Fibroblast of lung (primary cell): Measurements from ENCODE around the gene ZKSCAN1.

Experiments
- EZH2 ChIP-seq: IDR thresholded peaks from 2 replicates; pipeline ENCODE4 v1.5.1; 2012; ENCODE audit warnings: low read length, control low read depth, mild to moderate bottlenecking; ENCODE audit errors: missing control alignments
- TF ChIP-seq, protein P1 (sequence below), 2 donors: IDR thresholded peaks in 1 of 2; conservative IDR thresholded peaks in 1 of 2; 1 replicate in 1 of 2; 2 replicates in 1 of 2; pipeline ENCODE4 v1.5.1; 2011 to 2012; ENCODE audit warnings: low read length in 2 of 2, control low read depth in 1 of 2, inconsistent platforms in 1 of 2, low read depth in 1 of 2, mild to moderate bottlenecking in 1 of 2

DNA sequence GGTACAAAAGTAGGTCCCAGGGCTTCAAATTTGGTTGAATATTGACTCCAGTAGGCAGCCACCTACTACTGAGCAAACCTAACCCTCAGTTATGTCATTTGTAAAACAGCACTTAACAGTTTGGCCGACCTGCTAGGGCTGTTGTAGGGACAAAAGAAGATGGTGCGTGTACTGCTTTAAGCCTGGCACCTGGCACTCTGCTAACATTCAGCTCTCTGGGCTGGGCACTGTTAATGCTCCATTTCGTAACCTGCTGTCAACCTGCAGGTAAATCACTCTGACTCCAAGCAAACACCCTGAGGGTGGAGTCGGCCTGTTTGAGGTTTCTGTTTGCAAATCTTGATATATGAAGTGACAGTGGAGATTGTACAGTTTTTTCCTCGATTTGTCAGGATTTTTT is 7.2 kb downstream of the ZKSCAN1 start:
- TF ChIP-seq, protein P1, sequence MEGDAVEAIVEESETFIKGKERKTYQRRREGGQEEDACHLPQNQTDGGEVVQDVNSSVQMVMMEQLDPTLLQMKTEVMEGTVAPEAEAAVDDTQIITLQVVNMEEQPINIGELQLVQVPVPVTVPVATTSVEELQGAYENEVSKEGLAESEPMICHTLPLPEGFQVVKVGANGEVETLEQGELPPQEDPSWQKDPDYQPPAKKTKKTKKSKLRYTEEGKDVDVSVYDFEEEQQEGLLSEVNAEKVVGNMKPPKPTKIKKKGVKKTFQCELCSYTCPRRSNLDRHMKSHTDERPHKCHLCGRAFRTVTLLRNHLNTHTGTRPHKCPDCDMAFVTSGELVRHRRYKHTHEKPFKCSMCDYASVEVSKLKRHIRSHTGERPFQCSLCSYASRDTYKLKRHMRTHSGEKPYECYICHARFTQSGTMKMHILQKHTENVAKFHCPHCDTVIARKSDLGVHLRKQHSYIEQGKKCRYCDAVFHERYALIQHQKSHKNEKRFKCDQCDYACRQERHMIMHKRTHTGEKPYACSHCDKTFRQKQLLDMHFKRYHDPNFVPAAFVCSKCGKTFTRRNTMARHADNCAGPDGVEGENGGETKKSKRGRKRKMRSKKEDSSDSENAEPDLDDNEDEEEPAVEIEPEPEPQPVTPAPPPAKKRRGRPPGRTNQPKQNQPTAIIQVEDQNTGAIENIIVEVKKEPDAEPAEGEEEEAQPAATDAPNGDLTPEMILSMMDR (conservative IDR thresholded peaks at IDR 0.05 in 1 of 2, IDR thresholded peaks at IDR 0.05 in 1 of 2; ENCODE audit: low read depth in 1 of 2, low read length in 2 of 2), result no peak
- TF ChIP-seq EZH2, result no peak
